ENCODE data around the gene YY1.

DNA sequence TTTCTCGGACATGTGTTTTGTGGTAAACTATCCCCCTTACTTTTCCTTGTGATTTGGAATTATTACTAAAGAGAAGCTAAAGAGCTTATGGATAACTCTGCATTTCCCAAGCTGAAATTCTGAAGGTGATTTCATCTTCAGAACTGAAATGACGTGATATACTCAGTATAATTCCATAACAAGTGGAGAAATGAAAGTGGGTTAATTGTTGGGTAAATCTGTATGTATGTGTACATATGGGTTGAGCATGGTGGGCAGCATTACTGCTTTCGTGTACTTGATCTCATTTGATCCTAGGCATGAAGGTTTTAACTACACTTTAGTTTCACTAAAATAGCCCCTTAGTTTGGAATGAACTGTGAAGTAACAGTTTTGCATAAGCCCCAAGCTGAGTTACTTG lies 4.1 kb downstream of the YY1 start:
- TF ChIP-seq, protein P1, sequence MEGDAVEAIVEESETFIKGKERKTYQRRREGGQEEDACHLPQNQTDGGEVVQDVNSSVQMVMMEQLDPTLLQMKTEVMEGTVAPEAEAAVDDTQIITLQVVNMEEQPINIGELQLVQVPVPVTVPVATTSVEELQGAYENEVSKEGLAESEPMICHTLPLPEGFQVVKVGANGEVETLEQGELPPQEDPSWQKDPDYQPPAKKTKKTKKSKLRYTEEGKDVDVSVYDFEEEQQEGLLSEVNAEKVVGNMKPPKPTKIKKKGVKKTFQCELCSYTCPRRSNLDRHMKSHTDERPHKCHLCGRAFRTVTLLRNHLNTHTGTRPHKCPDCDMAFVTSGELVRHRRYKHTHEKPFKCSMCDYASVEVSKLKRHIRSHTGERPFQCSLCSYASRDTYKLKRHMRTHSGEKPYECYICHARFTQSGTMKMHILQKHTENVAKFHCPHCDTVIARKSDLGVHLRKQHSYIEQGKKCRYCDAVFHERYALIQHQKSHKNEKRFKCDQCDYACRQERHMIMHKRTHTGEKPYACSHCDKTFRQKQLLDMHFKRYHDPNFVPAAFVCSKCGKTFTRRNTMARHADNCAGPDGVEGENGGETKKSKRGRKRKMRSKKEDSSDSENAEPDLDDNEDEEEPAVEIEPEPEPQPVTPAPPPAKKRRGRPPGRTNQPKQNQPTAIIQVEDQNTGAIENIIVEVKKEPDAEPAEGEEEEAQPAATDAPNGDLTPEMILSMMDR (IDR thresholded peaks at IDR 0.05; ENCODE audit: insufficient read depth, low read depth, low read length) = no peak
- TF ChIP-seq EZH2 (IDR thresholded peaks at IDR 0.05; ENCODE audit: insufficient read depth, low read length) = no peak

All from astrocyte (in vitro differentiated cells and primary cell).